Lower leg skin (tissue), 3 donors: Measurements from ENCODE around the gene KLK1.

Experiments
- POLR2A ChIP-seq, 2 donors: fragments of 450-650 bp; IDR thresholded peaks; one replicate each; pipeline ENCODE4 v1.6.1; 2016 to 2017; ENCODE audit warnings: antibody characterized with exemption in 2 of 2, mild to moderate bottlenecking in 1 of 2, moderate library complexity in 1 of 2
- TF ChIP-seq, protein P1 (sequence below), 3 donors: fragments of 450-650 bp; IDR thresholded peaks; one replicate each; pipeline ENCODE4 v1.5.1; 2016; ENCODE audit warnings: antibody characterized with exemption in 3 of 3, mild to moderate bottlenecking in 3 of 3, moderate library complexity in 2 of 3

DNA sequence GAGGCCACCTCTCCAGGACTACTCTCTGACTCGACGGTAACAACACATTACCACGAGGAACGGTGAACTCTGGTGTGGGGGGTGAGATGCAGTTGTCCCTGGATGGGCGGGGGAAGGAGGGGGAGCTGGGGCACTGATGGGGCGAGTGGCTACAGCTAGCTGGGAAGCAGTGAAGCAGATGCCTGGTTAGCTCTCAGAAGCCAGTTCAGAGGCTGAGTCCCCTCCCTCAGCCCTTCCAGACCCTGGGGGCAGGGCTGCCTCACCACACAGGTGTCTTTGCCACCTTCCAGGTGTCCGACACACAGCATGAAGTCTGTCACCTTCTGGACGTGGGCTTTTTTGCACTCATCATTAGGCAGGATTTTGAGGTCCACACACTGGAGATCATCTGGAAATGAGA is 4.0 kb downstream of the KLK1 start:
- TF ChIP-seq, protein P1, sequence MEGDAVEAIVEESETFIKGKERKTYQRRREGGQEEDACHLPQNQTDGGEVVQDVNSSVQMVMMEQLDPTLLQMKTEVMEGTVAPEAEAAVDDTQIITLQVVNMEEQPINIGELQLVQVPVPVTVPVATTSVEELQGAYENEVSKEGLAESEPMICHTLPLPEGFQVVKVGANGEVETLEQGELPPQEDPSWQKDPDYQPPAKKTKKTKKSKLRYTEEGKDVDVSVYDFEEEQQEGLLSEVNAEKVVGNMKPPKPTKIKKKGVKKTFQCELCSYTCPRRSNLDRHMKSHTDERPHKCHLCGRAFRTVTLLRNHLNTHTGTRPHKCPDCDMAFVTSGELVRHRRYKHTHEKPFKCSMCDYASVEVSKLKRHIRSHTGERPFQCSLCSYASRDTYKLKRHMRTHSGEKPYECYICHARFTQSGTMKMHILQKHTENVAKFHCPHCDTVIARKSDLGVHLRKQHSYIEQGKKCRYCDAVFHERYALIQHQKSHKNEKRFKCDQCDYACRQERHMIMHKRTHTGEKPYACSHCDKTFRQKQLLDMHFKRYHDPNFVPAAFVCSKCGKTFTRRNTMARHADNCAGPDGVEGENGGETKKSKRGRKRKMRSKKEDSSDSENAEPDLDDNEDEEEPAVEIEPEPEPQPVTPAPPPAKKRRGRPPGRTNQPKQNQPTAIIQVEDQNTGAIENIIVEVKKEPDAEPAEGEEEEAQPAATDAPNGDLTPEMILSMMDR (IDR thresholded peaks at IDR 0.05), result no peak
- no peak for TF ChIP-seq POLR2A (IDR thresholded peaks at IDR 0.05)
